H9 (cell line): ENCODE results near the gene STARD10. TPM values are rescaled to one million over a fixed set of nuclear protein-coding genes. Genes with fewer than 3 reads are reported as not detected.

ENCODE experiments used
- DNase-seq: peaks from one replicate; pipeline ENCODE4 v3.0.0-alpha.2; 2017
- H2AFZ ChIP-seq: one replicate; pipeline ENCODE4 v1.6.1; 2013; ENCODE audit warnings: mild to moderate bottlenecking, low read length, control low read depth, moderate library complexity
- H2AK5ac ChIP-seq: 2 replicates; pipeline ENCODE4 v1.6.1; 2013; ENCODE audit warnings: low read length, control low read depth, mixed read lengths; ENCODE audit not compliant: insufficient read length
- H2BK120ac ChIP-seq: one replicate; pipeline ENCODE4 v1.6.1; 2013; ENCODE audit warnings: low read depth, mild to moderate bottlenecking, low read length, control low read depth, inconsistent platforms; ENCODE audit not compliant: poor library complexity, severe bottlenecking
- H2BK12ac ChIP-seq: 2 replicates; pipeline ENCODE4 v1.6.1; 2013; ENCODE audit warnings: low read length, control low read depth, mixed read lengths, low read depth; ENCODE audit not compliant: insufficient read length
- H2BK15ac ChIP-seq: 2 replicates; pipeline ENCODE4 v1.6.1; 2013; ENCODE audit warnings: low read depth, low read length, control low read depth
- H2BK20ac ChIP-seq: one replicate; pipeline ENCODE4 v1.6.1; 2013; ENCODE audit warnings: low read depth, mild to moderate bottlenecking, low read length, control low read depth, inconsistent platforms; ENCODE audit not compliant: poor library complexity, severe bottlenecking
- H2BK5ac ChIP-seq: 2 replicates; pipeline ENCODE4 v1.6.1; 2013; ENCODE audit warnings: low read length, control low read depth, mixed read lengths; ENCODE audit not compliant: insufficient read length
- H3K14ac ChIP-seq: 2 replicates; pipeline ENCODE4 v1.6.1; 2013; ENCODE audit warnings: low read length, control low read depth; ENCODE audit not compliant: insufficient read depth
- H3K18ac ChIP-seq: 2 replicates; pipeline ENCODE4 v1.6.1; 2013; ENCODE audit warnings: low read depth, mild to moderate bottlenecking, mixed read lengths, low read length, control low read depth; ENCODE audit not compliant: insufficient read length
- H3K23ac ChIP-seq: 2 replicates; pipeline ENCODE4 v1.6.1; 2013; ENCODE audit warnings: low read length, control low read depth, mixed read lengths, low read depth; ENCODE audit not compliant: insufficient read length
- H3K23me2 ChIP-seq: 2 replicates; pipeline ENCODE4 v1.6.1; 2013; ENCODE audit warnings: low read depth, mild to moderate bottlenecking, mixed read lengths, low read length, control low read depth; ENCODE audit not compliant: insufficient read length, poor library complexity, severe bottlenecking
- H3K27ac ChIP-seq: 2 replicates; pipeline ENCODE4 v1.5.1; 2013; ENCODE audit warnings: low read length, control low read depth, mixed read lengths, low read depth; ENCODE audit not compliant: insufficient read length
- H3K27me3 ChIP-seq: 2 replicates; pipeline ENCODE4 v1.6.1; 2013; ENCODE audit warnings: low read length, control low read depth, inconsistent platforms; ENCODE audit not compliant: insufficient read depth
- H3K4ac ChIP-seq: 2 replicates; pipeline ENCODE4 v1.6.1; 2013; ENCODE audit warnings: low read depth, mild to moderate bottlenecking, control low read depth, inconsistent platforms, low read length, moderate library complexity
- H3K4me1 ChIP-seq: 2 replicates; pipeline ENCODE4 v1.6.1; 2013; ENCODE audit warnings: low read length, control low read depth, inconsistent platforms; ENCODE audit not compliant: insufficient read depth
- H3K4me2 ChIP-seq: 2 replicates; pipeline ENCODE4 v1.6.1; 2013; ENCODE audit warnings: low read length, control low read depth, mixed read lengths; ENCODE audit not compliant: insufficient read length, insufficient read depth
- H3K56ac ChIP-seq: 2 replicates; pipeline ENCODE4 v1.6.1; 2013; ENCODE audit warnings: low read depth, mild to moderate bottlenecking, mixed read lengths, low read length, control low read depth; ENCODE audit not compliant: insufficient read length
- H3K79me1 ChIP-seq: 2 replicates; pipeline ENCODE4 v1.6.1; 2013; ENCODE audit warnings: low read depth, mild to moderate bottlenecking, moderate library complexity, low read length, control low read depth, inconsistent platforms; ENCODE audit not compliant: insufficient read depth, poor library complexity, severe bottlenecking
- H3K79me2 ChIP-seq: 2 replicates; pipeline ENCODE4 v1.6.1; 2013; ENCODE audit warnings: low read length, control low read depth, inconsistent platforms; ENCODE audit not compliant: insufficient read depth
- H3K9ac ChIP-seq: 2 replicates; pipeline ENCODE4 v1.6.1; 2013; ENCODE audit warnings: low read length, control low read depth, mixed read lengths; ENCODE audit not compliant: insufficient read length; ENCODE audit errors: extremely low read depth
- H3K9me3 ChIP-seq: one replicate; pipeline ENCODE4 v1.6.1; 2013; ENCODE audit warnings: low read depth, low read length, inconsistent platforms; ENCODE audit not compliant: control insufficient read depth
- H3T11ph ChIP-seq: one replicate; pipeline ENCODE4 v1.6.1; 2013; ENCODE audit warnings: mild to moderate bottlenecking, low read length, control low read depth, inconsistent platforms
- H4K20me1 ChIP-seq: one replicate; pipeline ENCODE4 v1.6.1; 2013; ENCODE audit not compliant: control insufficient read depth, insufficient read length, insufficient read depth
- H4K5ac ChIP-seq: 2 replicates; pipeline ENCODE4 v1.6.1; 2013; ENCODE audit warnings: low read depth, mild to moderate bottlenecking, mixed read lengths, low read length, control low read depth; ENCODE audit not compliant: insufficient read length
- H4K8ac ChIP-seq: replicated peaks from 2 replicates; pipeline ENCODE4 v1.6.1; 2013; ENCODE audit warnings: low read length, control low read depth, mixed read lengths, low read depth; ENCODE audit not compliant: insufficient read length
- H4K91ac ChIP-seq: 2 replicates; pipeline ENCODE4 v1.6.1; 2013; ENCODE audit warnings: low read depth, mild to moderate bottlenecking, moderate library complexity, mixed read lengths, low read length, control low read depth; ENCODE audit not compliant: insufficient read length
- H3K27ac Mint-ChIP-seq, 3 experiments: 2 replicates in 2 of 3; 3 replicates in 1 of 3; pipeline ENCODE4 v1.8.0; 2020 to 2021; ENCODE audit warnings: mixed read lengths in 3 of 3, mild to moderate bottlenecking in 1 of 3, moderate library complexity in 1 of 3
- H3K27me3 Mint-ChIP-seq: 2 replicates; pipeline ENCODE4 v1.8.0; 2021; ENCODE audit warnings: low read depth, mild to moderate bottlenecking, moderate library complexity, mixed read lengths
- H3K36me3 Mint-ChIP-seq, 3 experiments: 2 replicates in 2 of 3; 3 replicates in 1 of 3; pipeline ENCODE4 v1.8.0; 2020 to 2021; ENCODE audit warnings: low read depth in 3 of 3, mixed read lengths in 3 of 3; ENCODE audit not compliant: insufficient read depth in 1 of 3
- H3K4me1 Mint-ChIP-seq, 2 experiments: 2 replicates each; pipeline ENCODE4 v1.8.0; 2020; ENCODE audit warnings: mixed read lengths in 2 of 2
- H3K4me3 Mint-ChIP-seq, 2 experiments: 2 replicates in 1 of 2; 3 replicates in 1 of 2; pipeline ENCODE4 v1.8.0; 2020 to 2021; ENCODE audit warnings: mild to moderate bottlenecking in 2 of 2, mixed read lengths in 2 of 2, moderate library complexity in 1 of 2
- H3K9me3 Mint-ChIP-seq, 2 experiments: 2 replicates in 1 of 2; 3 replicates in 1 of 2; pipeline ENCODE4 v1.8.0; 2020; ENCODE audit warnings: mild to moderate bottlenecking in 2 of 2, mixed read lengths in 2 of 2, moderate library complexity in 1 of 2
- CTCF ChIP-seq: fragments of 200-600 bp; sonication (generic); conservative IDR thresholded peaks from 3 replicates; pipeline ENCODE4 v1.8.0; 2021; ENCODE audit warnings: antibody characterized with exemption, mild to moderate bottlenecking
- WGBS: extraction: QIAGEN DNeasy Blood & Tissue Kit; methylation state at CpG from one replicate; pipeline ENCODE4 v1.1.7; 2013; ENCODE audit warnings: missing lambda C conversion rate, low lambda C conversion rate, mixed read lengths; ENCODE audit not compliant: insufficient read length; ENCODE audit errors: extremely low coverage; 5-methylcytosine and 5-hydroxymethylcytosine counted together
- total RNA-seq: library from RNA; stranded (reverse); gene quantifications from 2 replicates; pipeline ENCODE4 v1.2.1, GENCODE V29; 2021

Gene STARD10
- total RNA-seq, 1 experiment from 2014 or later, result 24.4 TPM

- H3K36me3 Mint-ChIP-seq, result peaks cover 6 to 19% (median 10%) of the 10 kb centered on the region in 3 experiments; a peak in 4 of 7 replicates
- Histone ChIP-seq H3K14ac (no peak overlapping the region), H4K20me1 (no peaks in the 10 kb centered on the region), H3T11ph (no peak overlapping the region), H4K5ac (no peak overlapping the region), H3K79me1 (peaks cover 4% of the 10 kb centered on the region), H2BK15ac (no peak overlapping the region), H3K23ac (no peak overlapping the region), H2BK12ac (no peak overlapping the region), H2BK20ac (no peak overlapping the region), H2BK5ac (no peak overlapping the region), H3K23me2 (no peaks in the 10 kb centered on the region), H3K9me3 (no peaks in the 10 kb centered on the region), H3K9ac (no peak overlapping the region), H2AK5ac (no peak overlapping the region), H2BK120ac (no peak overlapping the region), H3K4me2 (no peak overlapping the region), H3K4ac (no peak overlapping the region), H3K56ac (no peak overlapping the region), H3K4me1 (no peaks in the 10 kb centered on the region), H3K79me2 (peaks cover 8% of the 10 kb centered on the region; the same call in 1 of the 2 replicates), H2AFZ (no peak overlapping the region), H3K18ac (no peak overlapping the region), H3K27ac (no peak overlapping the region), H4K8ac (no peak overlapping the region), H3K27me3 (no peaks in the 10 kb centered on the region), H4K91ac (no peak overlapping the region)
- H3K4me3 Mint-ChIP-seq, result no peak overlapping the region
- peaks cover 8 to 17% of the 10 kb centered on the region in 2 experiments for H3K4me1 Mint-ChIP-seq
- no peak for DNase-seq
- no peak for TF ChIP-seq CTCF
- WGBS, result no CpG with 5 or more reads among the region's 4 CpGs
- no peaks in the 10 kb centered on the region for H3K9me3 Mint-ChIP-seq
- H3K27me3 Mint-ChIP-seq, result no peaks in the 10 kb centered on the region
- peak overlapping the region in 2 of 3 experiments; percentile 72 to 79; a peak in 3 of 7 replicates for H3K27ac Mint-ChIP-seq
Measured at GRCh38 chr11:72719551-72719950, 74.3 kb downstream of the STARD10 start.
